BLaER1 (cell line): Measurements from ENCODE around the gene CFHR1.
"Not testable (repeated sequence)": the region's sequence is repeated elsewhere in the genome, so short reads cannot be mapped to it uniquely, and the experiment has no call there.

Experiments used
- H3K27ac ChIP-seq: shearing (Covaris generic); formaldehyde crosslinking; 2 replicates; pipeline ENCODE4 v1.8.1; 2022
- H3K27me3 ChIP-seq: shearing (Covaris generic); formaldehyde crosslinking; 2 replicates; pipeline ENCODE4 v1.8.1; 2022
- H3K36me3 ChIP-seq: shearing (Covaris generic); formaldehyde crosslinking; 2 replicates; pipeline ENCODE4 v1.8.1; 2022
- H3K4me1 ChIP-seq: shearing (Covaris generic); formaldehyde crosslinking; 2 replicates; pipeline ENCODE4 v1.8.1; 2022
- H3K4me2 ChIP-seq: shearing (Covaris generic); formaldehyde crosslinking; 2 replicates; pipeline ENCODE4 v1.8.1; 2022
- H3K4me3 ChIP-seq: shearing (Covaris generic); formaldehyde crosslinking; 2 replicates; pipeline ENCODE4 v1.8.1; 2022
- H3K9ac ChIP-seq: shearing (Covaris generic); formaldehyde crosslinking; 2 replicates; pipeline ENCODE4 v1.8.1; 2022
- H3K9me3 ChIP-seq: shearing (Covaris generic); formaldehyde crosslinking; 2 replicates; pipeline ENCODE4 v1.8.1; 2022
- H4K20me1 ChIP-seq: shearing (Covaris generic); formaldehyde crosslinking; 2 replicates; pipeline ENCODE4 v1.8.1; 2022
- Cebpa-rat ChIP-seq: shearing (Covaris generic); IDR thresholded peaks from 2 replicates; pipeline ENCODE4 v1.8.1; 2022

The CFHR1 gene

DNA sequence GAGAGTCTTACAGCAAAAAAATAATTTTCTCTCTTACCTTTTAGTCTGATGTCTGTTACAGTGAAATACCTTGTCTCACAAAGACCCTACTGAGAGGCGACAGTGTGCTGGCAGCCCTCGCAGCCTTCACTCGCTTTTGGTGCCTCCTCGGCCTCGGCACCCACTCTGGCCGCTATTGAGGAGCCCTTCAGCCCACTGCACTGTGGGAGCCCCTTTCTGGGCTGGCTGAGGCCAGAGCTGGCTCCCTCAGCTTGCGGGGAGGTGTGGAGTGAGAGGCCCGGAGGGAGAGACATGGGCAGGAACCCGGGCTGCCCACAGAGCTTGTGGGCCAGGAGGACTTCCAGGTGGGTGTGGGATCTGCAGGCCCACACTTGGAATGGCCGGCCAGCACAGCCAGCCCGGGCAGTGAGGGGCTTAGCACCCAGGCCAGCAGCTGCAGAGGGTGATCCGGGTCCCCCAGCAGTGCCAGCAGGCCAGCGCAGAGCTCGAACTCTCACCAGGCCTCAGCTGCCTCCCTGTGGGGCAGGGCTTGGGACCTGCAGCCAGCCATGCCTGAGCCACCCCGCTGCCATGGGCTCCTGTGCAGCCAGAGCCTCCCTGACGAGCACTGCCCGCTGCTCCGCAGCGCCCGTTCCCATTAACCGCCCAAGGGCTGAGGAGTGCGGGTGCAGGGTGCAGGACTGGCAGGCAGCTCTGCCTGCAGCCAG lies 10.8 kb upstream of the CFHR1 start:
- Histone ChIP-seq H3K9ac (no peak overlapping the region), H3K27me3 (no peaks in the 10 kb centered on the region), H3K4me1 (no peaks in the 10 kb centered on the region), H3K9me3 (no peaks in the 10 kb centered on the region), H3K27ac (no peak overlapping the region), H3K36me3 (no peaks in the 10 kb centered on the region), H4K20me1 (no peaks in the 10 kb centered on the region), H3K4me2 (no peak overlapping the region), H3K4me3 (no peak overlapping the region)
- TF ChIP-seq Cebpa-rat = no peak

GRCh38 chr1:196817442-196817841 lies 2.1 kb upstream of the CFHR1 start:
- H3K36me3 ChIP-seq, H3K4me1 ChIP-seq, H3K9me3 ChIP-seq, H3K4me2 ChIP-seq, H3K27ac ChIP-seq, H3K9ac ChIP-seq, H3K4me3 ChIP-seq, H3K27me3 ChIP-seq, H4K20me1 ChIP-seq: not testable (repeated sequence)

DNA sequence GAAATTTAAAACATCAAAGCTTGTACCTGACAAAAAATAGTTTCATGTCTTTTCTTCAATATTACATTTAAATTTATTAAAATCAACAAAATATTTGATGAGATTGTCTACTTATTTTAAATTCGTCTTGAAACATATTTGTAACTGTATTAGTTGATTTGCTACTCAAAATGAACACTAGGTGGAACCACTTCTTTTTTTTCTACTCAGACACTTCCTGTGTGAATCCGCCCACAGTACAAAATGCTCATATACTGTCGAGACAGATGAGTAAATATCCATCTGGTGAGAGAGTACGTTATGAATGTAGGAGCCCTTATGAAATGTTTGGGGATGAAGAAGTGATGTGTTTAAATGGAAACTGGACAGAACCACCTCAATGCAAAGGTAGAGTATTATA lies 8.3 kb downstream of the CFHR1 start:
- not testable (repeated sequence) for H3K27ac ChIP-seq, H3K9me3 ChIP-seq, H3K36me3 ChIP-seq, H3K27me3 ChIP-seq, H3K9ac ChIP-seq, H4K20me1 ChIP-seq, H3K4me3 ChIP-seq, H3K4me1 ChIP-seq, H3K4me2 ChIP-seq

DNA sequence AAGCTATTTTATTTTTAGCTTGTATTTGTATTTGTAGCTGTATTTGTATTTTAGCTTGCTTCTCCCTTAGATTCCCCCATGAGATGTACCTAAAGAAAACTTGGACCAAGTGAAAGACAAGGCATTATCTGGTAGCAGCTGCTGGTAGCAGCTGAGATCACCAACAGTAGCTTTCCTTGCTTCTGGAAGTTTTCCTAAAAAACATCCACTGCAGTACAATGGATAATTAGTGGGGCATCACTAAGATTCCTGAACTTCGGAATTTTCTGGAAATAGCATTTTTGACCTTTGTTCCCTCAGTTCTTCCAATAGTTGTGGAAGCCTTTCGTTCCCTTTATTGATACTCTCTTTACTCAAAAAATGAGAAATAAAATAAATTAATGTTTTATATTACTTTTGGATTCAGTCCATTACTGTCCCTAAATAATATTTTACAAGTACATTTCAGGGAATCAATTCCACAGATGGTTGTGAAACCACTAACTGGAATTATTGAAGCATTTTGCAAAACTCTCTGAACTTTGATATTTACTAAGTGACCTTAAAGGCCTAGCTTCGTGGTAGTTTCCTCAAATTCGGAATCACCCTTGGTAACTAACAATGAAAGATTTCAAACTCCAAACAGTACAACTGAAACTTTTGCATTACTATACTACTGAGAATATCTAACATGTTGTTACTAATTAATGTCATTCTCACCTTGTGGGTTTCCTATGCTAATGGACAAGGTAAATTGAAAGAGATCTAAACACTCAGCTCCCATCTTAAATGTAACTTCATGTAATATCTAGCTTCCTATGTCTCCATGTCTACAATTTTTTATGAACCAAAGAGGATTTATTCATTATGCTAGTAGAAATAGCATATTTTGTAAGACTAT lies 30.3 kb downstream of the CFHR1 start:
- not testable (repeated sequence) for H3K4me3 ChIP-seq, H3K4me1 ChIP-seq, H3K9me3 ChIP-seq, H3K36me3 ChIP-seq, H4K20me1 ChIP-seq, H3K9ac ChIP-seq, H3K4me2 ChIP-seq, H3K27ac ChIP-seq, H3K27me3 ChIP-seq

- no peak overlapping the region for H3K9ac ChIP-seq
- no peaks in the 10 kb centered on the region for H3K4me1 ChIP-seq
- H3K27ac ChIP-seq = no peak overlapping the region
- H3K36me3 ChIP-seq = no peaks in the 10 kb centered on the region
- no peaks in the 10 kb centered on the region for H3K9me3 ChIP-seq
- H3K4me2 ChIP-seq = no peak overlapping the region
- TF ChIP-seq Cebpa-rat = no peak
- no peaks in the 10 kb centered on the region for H3K27me3 ChIP-seq
- H3K4me3 ChIP-seq = no peak overlapping the region
- H4K20me1 ChIP-seq = no peaks in the 10 kb centered on the region
These were observed 36.5 kb downstream of the CFHR1 start for GRCh38 chr1:196856053-196856452.

DNA sequence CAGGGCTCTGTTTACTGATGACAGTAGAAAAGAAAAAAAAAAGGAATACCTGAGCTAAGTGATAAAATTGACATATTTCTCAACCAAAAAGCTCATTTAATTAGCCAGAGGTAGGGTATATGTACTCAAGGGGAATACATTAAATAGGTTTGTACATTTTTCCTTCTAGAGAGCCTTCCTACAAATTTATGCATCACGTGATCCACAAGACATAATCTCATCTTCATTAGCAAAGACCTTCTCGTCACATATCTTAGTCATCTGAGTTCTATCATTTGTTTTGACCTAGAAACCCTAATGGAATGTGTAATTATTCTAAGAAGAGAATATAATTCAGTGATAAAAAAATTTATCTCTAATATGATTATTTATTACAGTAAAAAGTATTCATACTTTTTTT lies 37.7 kb downstream of the CFHR1 start:
- TF ChIP-seq Cebpa-rat = no peak
- Histone ChIP-seq H3K9me3 (no peaks in the 10 kb centered on the region), H3K4me3 (no peak overlapping the region), H4K20me1 (no peaks in the 10 kb centered on the region), H3K9ac (no peak overlapping the region), H3K36me3 (no peaks in the 10 kb centered on the region), H3K4me1 (no peaks in the 10 kb centered on the region), H3K27ac (no peak overlapping the region), H3K4me2 (no peak overlapping the region), H3K27me3 (no peaks in the 10 kb centered on the region)

DNA sequence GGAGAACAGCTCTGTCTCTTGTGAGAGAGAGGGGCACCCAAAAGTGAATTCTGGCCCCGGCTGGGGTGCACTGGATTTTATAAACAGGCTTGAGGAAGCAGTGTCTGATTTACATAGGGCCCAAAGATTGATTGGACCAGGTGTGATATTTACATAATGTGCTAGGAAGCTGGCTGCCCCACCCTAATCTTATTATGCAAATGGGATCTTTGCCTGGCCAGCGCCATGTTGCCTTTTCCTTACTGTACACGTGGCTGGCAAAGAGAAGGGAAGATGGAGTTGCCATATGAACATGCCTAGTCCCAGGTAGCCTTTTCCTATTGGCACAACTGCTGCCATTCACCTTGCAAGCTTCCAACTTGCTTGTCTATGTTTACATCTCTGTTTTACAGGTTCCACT lies 39.3 kb downstream of the CFHR1 start:
- no peak overlapping the region for H3K4me3 ChIP-seq
- H4K20me1 ChIP-seq = no peaks in the 10 kb centered on the region
- no peak for TF ChIP-seq Cebpa-rat
- H3K9ac ChIP-seq = no peak overlapping the region
- H3K36me3 ChIP-seq = no peaks in the 10 kb centered on the region
- no peaks in the 10 kb centered on the region for H3K4me1 ChIP-seq
- no peaks in the 10 kb centered on the region for H3K9me3 ChIP-seq
- H3K27me3 ChIP-seq = no peaks in the 10 kb centered on the region
- no peak overlapping the region for H3K27ac ChIP-seq
- no peak overlapping the region for H3K4me2 ChIP-seq

- H3K27ac ChIP-seq = no peak overlapping the region
- no peak overlapping the region for H3K9ac ChIP-seq
- no peaks in the 10 kb centered on the region for H4K20me1 ChIP-seq
- H3K36me3 ChIP-seq = no peaks in the 10 kb centered on the region
- H3K9me3 ChIP-seq = no peaks in the 10 kb centered on the region
- no peaks in the 10 kb centered on the region for H3K4me1 ChIP-seq
- H3K4me2 ChIP-seq = no peak overlapping the region
- no peaks in the 10 kb centered on the region for H3K27me3 ChIP-seq
- TF ChIP-seq Cebpa-rat = no peak
- no peak overlapping the region for H3K4me3 ChIP-seq
These were observed 40.9 kb downstream of the CFHR1 start for GRCh38 chr1:196860323-196860884.

DNA sequence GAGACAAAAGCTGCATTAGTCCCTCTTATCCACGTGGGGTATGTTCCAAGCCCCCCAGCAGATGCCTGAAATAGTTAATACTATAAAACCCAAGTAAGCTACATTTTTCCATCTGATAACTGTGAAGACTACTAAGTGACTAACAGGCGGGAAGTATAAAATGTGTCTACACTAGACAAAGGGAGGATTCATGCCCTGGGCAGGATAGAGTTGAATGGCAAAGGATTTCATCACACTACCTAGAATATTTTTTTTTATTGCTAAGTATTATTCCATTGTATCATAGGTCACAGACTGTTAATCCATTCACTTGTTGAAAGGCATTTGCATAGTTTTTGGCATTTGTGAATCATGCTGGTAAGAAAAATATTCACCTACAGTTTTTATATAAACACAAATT lies 41.9 kb downstream of the CFHR1 start:
- Histone ChIP-seq H3K4me1 (no peaks in the 10 kb centered on the region), H4K20me1 (no peaks in the 10 kb centered on the region), H3K4me3 (no peak overlapping the region), H3K36me3 (no peaks in the 10 kb centered on the region), H3K4me2 (no peak overlapping the region), H3K9me3 (no peaks in the 10 kb centered on the region), H3K27ac (no peak overlapping the region), H3K9ac (no peak overlapping the region), H3K27me3 (no peaks in the 10 kb centered on the region)
- no peak for TF ChIP-seq Cebpa-rat

DNA sequence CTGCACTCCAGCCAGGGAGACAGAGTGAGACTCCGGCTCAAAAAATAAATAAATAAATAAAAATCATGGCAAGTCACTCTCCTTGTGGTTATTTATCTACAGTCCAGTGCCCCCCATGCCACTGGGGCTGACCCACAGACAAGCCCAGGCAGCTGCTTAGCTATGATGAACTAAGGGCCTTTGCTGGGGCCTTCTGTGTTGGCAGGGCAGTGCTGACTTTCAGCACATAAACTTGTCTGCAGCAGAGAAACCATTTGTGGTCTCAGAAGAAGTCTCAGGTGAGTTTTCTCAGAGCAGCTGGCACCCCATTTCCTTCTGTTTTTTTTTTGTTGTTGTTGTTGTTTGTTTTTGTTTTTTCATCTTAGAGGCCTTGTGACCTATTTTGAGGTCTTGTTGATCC lies 47.4 kb downstream of the CFHR1 start:
- no peaks in the 10 kb centered on the region for H3K36me3 ChIP-seq
- no peak overlapping the region for H3K27ac ChIP-seq
- no peak overlapping the region for H3K4me2 ChIP-seq
- peaks cover 8% of the 10 kb centered on the region; the same call in 1 of the 2 replicates for H3K4me1 ChIP-seq
- no peak for TF ChIP-seq Cebpa-rat
- no peak overlapping the region for H3K4me3 ChIP-seq
- H3K27me3 ChIP-seq = no peaks in the 10 kb centered on the region
- H3K9ac ChIP-seq = no peak overlapping the region
- H3K9me3 ChIP-seq = no peaks in the 10 kb centered on the region
- no peaks in the 10 kb centered on the region for H4K20me1 ChIP-seq
